Heart left ventricle (tissue), 16 donors: Measurements from ENCODE around the gene FAM131A. TPM values are rescaled to one million over a fixed set of nuclear protein-coding genes. Genes with fewer than 3 reads are reported as not detected.

Source experiments
- ATAC-seq, 4 donors: fragments of 200-7000 bp; cut with Tn5 transposase; one replicate each; pipeline ENCODE4 v1.9.1; 2020 to 2022; ENCODE audit warnings: moderate library complexity in 4 of 4, mild to moderate bottlenecking in 3 of 4, moderate number of reproducible peaks in 1 of 4
- DNase-seq, 5 donors: peaks; one replicate each; pipeline ENCODE4 v3.0.0-alpha.2; 2020
- H3K27ac ChIP-seq, 12 donors: fragments of 200-600 bp; sonication (generic) in 4 of 12; one replicate each; pipeline versions ENCODE4 v1.5.0 to v1.8.0; 2016 to 2022; ENCODE audit warnings: mild to moderate bottlenecking in 2 of 12
- H3K27me3 ChIP-seq, 9 donors: fragments of 200-600 bp; sonication (generic) in 2 of 9; one replicate each; pipeline versions ENCODE4 v1.5.1 to v1.8.0; 2016 to 2022; ENCODE audit warnings: mild to moderate bottlenecking in 3 of 9
- H3K36me3 ChIP-seq, 9 donors: fragments of 200-600 bp; sonication (generic) in 2 of 9; one replicate each; pipeline versions ENCODE4 v1.5.0 to v1.8.0; 2018 to 2022; ENCODE audit warnings: mild to moderate bottlenecking in 2 of 9
- H3K4me1 ChIP-seq, 12 donors: fragments of 200-600 bp; sonication (generic) in 4 of 12; one replicate each; pipeline versions ENCODE4 v1.5.0 to v1.8.0; 2016 to 2022; ENCODE audit warnings: mild to moderate bottlenecking in 3 of 12
- H3K4me3 ChIP-seq, 12 donors: fragments of 200-600 bp; sonication (generic) in 4 of 12; one replicate each; pipeline versions ENCODE4 v1.5.0 to v1.8.0; 2017 to 2022; ENCODE audit warnings: mild to moderate bottlenecking in 9 of 12, moderate library complexity in 4 of 12
- H3K9me3 ChIP-seq, 12 donors: fragments of 200-600 bp; sonication (generic) in 4 of 12; one replicate each; pipeline versions ENCODE4 v1.5.0 to v1.8.0; 2016 to 2022; ENCODE audit warnings: mild to moderate bottlenecking in 1 of 12
- POLR2A ChIP-seq, 2 donors: fragments of 450-650 bp; IDR thresholded peaks; one replicate each; pipeline ENCODE4 v1.6.1; 2017; ENCODE audit warnings: antibody characterized with exemption in 2 of 2, mild to moderate bottlenecking in 2 of 2, moderate library complexity in 2 of 2
- WGBS, 4 donors: extraction: QIAGEN DNeasy Blood & Tissue Kit in 2 of 4; methylation state at CpG; one replicate each; pipeline versions ENCODE4 v1.1.5 to v1.1.7; 2013 to 2018; 5-methylcytosine and 5-hydroxymethylcytosine counted together
- intact Hi-C, 10 donors: fragments of 100-400 bp; cut with DNase I; formaldehyde crosslinking; loops; one replicate each; pipeline versions ENCODE4 v1.11.1 to v1.14.2; 2022
- polyA plus RNA-seq, 2 donors: library from polyadenylated mRNA; stranded (reverse); fragments of 200-250 nt; gene quantifications; one replicate each; pipeline ENCODE4 v1.2.3, GENCODE V29; 2013
- total RNA-seq, 9 donors: library from RNA; depleted of rRNA in 2 of 9; stranded (reverse); fragments of >200 nt in 2 of 9; fragmentation: NEBNext Ultra II Directional in 3 of 9; extraction: Animal tissue kit (Norgen Biotek cat#: 25700) in 3 of 9; gene quantifications; one replicate each; pipeline versions ENCODE4 v1.1.0 to v1.2.4, GENCODE V29; 2016 to 2023
- TF ChIP-seq, protein P1 (sequence below), 12 donors: fragments of 200-600 bp; sonication (generic) in 4 of 12; IDR thresholded peaks; one replicate each; pipeline versions ENCODE4 v1.5.0 to v1.8.0; 2018 to 2022; ENCODE audit warnings: antibody characterized with exemption in 12 of 12, mild to moderate bottlenecking in 5 of 12
- donor health status: ischemic (EF 13 %, LVEDD 7.1; RV severe dilation, severe dysfunction).
- donor health status: healthy with polysubstance abuse.
- donor health status: DM: no; HTN: yes; CAD: no.
- donor health status: DM: no; HTN: no; CAD: no.
- donor health status: ischemic (EF 25% LVEDD 6.9; RV normal size, moderate dysfunction).
- donor health status: ischemic (EF 25% LVEDD 5.7; RV mildly dilated, moderate dysfunction).
- donor health status: healthy.
- donor health status: DM: yes; HTN: yes; CAD: no.
- donor health status: ischemic (EF 35%, LVEDD 5.7; RV mildly dilated, moderate dysfunction).
- donor health status: nonischemic (EF 11% LVEDD 7.7; RV severe dilation, severe dysfunction).
- donor health status: DM: yes; HTN: yes; CAD: no.
- donor health status: PGD.
- donor health status: ischemic (EF 29% LVEDD 5.4; RV normal size, mild dysfunction).
- donor health status: nonischemic (EF 23%, LVEDD 6.1; RV moderate dilation, normal function).

Gene FAM131A
- total and polyA plus RNA-seq, 11 donors: 21.9 to 53.2 (median 30.9) TPM

DNA sequence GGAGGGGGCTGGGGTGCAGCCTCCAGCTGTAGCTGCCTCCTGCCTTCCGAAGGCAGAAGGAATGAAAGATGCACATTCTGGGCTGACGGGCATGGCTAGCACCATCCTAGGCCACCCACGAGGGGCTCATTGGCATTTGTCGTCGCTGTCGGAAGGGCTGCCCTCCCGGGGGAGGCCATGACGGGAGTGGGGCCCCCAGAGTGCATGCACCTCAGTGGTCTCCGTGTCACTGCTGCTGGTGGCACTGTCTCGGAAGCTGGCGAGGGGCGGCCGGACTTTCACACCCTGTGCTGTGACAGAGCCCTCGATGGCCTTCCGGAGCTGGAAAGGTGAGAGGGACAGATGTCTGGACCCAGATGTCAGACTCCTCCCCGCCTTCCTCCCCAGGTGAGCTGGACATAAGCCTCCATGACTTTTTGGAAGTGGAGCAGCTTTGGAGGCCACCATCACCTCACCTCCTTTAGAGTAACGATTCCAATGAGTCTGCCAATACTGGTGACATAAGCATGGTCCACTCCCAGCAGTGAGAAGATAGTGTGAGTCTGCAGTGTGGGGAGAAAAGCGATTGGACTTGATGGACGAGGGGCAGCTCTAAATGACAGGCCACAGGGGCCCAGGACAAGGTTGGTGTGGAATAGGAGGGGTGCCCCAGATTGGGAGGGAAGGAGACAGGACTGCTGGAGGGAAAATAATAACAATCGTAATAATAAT, 9.2 kb downstream of the FAM131A start:
- peaks cover 0 to 11% (median 8%) of the 10 kb centered on the region in 12 donors for H3K4me1 ChIP-seq
- no peak overlapping the region for H3K4me3 ChIP-seq
- no peak for DNase-seq
- no peak for TF ChIP-seq POLR2A (IDR thresholded peaks at IDR 0.05)
- TF ChIP-seq, protein P1, sequence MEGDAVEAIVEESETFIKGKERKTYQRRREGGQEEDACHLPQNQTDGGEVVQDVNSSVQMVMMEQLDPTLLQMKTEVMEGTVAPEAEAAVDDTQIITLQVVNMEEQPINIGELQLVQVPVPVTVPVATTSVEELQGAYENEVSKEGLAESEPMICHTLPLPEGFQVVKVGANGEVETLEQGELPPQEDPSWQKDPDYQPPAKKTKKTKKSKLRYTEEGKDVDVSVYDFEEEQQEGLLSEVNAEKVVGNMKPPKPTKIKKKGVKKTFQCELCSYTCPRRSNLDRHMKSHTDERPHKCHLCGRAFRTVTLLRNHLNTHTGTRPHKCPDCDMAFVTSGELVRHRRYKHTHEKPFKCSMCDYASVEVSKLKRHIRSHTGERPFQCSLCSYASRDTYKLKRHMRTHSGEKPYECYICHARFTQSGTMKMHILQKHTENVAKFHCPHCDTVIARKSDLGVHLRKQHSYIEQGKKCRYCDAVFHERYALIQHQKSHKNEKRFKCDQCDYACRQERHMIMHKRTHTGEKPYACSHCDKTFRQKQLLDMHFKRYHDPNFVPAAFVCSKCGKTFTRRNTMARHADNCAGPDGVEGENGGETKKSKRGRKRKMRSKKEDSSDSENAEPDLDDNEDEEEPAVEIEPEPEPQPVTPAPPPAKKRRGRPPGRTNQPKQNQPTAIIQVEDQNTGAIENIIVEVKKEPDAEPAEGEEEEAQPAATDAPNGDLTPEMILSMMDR (IDR thresholded peaks at IDR 0.05): no peak
- no peaks in the 10 kb centered on the region for H3K9me3 ChIP-seq
- WGBS, 4 donors: 91 to 93% (median 92%) methylated on average over 20 of the region's 20 CpGs
- H3K27ac ChIP-seq: no peak overlapping the region
- no peaks in the 10 kb centered on the region for H3K27me3 ChIP-seq
- H3K36me3 ChIP-seq: peaks cover 0 to 47% (median 41%) of the 10 kb centered on the region in 9 donors
- intact Hi-C loops: loop anchor here in 1 of 10 donors (5.0 kb wide), 1 partner anchor 44 kb away; no protein-coding TSS in a partner anchor
- no peak for ATAC-seq

DNA sequence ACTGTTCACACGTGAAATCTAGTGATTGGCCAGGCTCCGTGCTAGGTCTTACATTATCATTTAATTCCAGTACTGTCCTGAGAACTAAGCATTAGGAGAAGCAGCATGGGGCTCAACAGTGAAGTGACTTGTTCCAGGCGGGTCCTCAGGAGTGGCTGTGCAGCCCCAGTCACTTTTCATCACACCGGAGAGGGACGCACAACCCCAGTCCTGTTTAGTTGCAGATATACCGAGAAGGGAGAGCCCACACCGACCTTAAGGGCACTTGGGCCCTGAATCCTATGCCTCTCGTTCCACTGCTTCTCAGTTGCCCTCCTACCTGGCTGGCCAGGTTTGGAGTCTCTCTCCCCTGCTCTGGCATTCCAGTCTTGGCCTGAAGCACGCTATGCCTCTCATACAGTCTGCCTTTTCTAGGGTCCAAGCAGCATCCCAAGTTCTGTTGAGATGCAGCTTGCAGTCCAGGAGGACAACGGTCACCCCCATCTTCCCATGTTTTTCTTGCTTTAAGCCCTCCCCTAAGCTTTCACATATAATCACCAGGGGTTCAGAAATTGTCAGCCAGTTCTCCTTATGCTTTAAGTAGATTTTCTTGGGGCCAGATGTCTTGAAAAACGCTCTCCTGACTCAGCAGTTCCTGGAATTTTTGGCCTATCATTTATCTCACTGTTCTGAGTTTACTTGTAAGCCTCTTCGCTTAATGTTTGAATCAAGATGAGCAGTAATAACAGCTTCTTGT, 10.1 kb downstream of the FAM131A start:
- H3K9me3 ChIP-seq: no peaks in the 10 kb centered on the region
- 68 to 83% (median 77%) methylated on average over 10 to 12 of the region's 12 CpGs for WGBS, 4 donors
- intact Hi-C loops: loop anchor here in 1 of 10 donors (5.0 kb wide), 1 partner anchor 45 kb away; no protein-coding TSS in a partner anchor
- no peak overlapping the region for H3K4me3 ChIP-seq
- DNase-seq: no peak
- no peak for TF ChIP-seq POLR2A (IDR thresholded peaks at IDR 0.05)
- TF ChIP-seq, protein P1 (IDR thresholded peaks at IDR 0.05): no peak
- no peak overlapping the region for H3K27ac ChIP-seq
- H3K27me3 ChIP-seq: no peaks in the 10 kb centered on the region
- peaks cover 0 to 11% (median 8%) of the 10 kb centered on the region in 12 donors for H3K4me1 ChIP-seq
- peaks cover 0 to 38% (median 33%) of the 10 kb centered on the region in 9 donors for H3K36me3 ChIP-seq
- no peak for ATAC-seq

DNA sequence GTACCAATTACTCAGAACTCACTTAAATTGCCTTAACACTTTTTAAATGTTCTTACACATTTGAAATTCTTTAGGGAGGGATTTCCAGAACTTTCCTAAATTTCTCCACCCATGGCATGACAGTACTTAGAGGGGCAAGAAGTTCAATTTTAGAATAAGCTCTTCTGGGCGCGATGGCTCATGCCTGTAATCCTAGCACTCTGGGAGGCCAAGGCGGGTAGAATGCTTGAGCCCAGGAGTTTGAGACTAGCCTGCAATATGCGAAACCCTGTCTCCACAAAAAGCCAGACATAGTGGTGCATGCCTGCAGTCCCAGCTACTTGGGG, 10.6 kb downstream of the FAM131A start:
- no peak for TF ChIP-seq POLR2A (IDR thresholded peaks at IDR 0.05)
- TF ChIP-seq, protein P1 (IDR thresholded peaks at IDR 0.05): no peak

More for the DNA sequence above, 10.6 kb downstream of the FAM131A start:
- WGBS, 4 donors: 91 to 96% (median 92%) methylated on average over 4 of the region's 4 CpGs
- no peak overlapping the region for H3K27ac ChIP-seq
- ATAC-seq (no peak), DNase-seq (no peak)
- no peak overlapping the region for H3K4me3 ChIP-seq
- no peaks in the 10 kb centered on the region for H3K9me3 ChIP-seq
- H3K27me3 ChIP-seq: no peaks in the 10 kb centered on the region
- H3K36me3 ChIP-seq: peaks cover 0 to 33% (median 29%) of the 10 kb centered on the region in 9 donors
- intact Hi-C loops: loop anchor here in 1 of 10 donors (5.0 kb wide), 1 partner anchor 46 kb away; no protein-coding TSS in a partner anchor
- peaks cover 0 to 11% (median 8%) of the 10 kb centered on the region in 12 donors for H3K4me1 ChIP-seq
